ENCODE data around the gene MAB21L4.

Gene MAB21L4

GRCh38 chr2:240892356-240892755 is 3.6 kb downstream of the MAB21L4 start:
- Histone ChIP-seq H3K27me3 (no peaks in the 10 kb centered on the region), H3K4me1 (no peaks in the 10 kb centered on the region), H3K9me3 (no peaks in the 10 kb centered on the region), H3K36me3 (no peaks in the 10 kb centered on the region), H3K4me3 (ENCODE audit: low read depth, low read length) (no peak overlapping the region)
- no peak for TF ChIP-seq CTCF (IDR thresholded peaks at IDR 0.05; ENCODE audit: low read depth, low read length)
- DNase-seq = no peak

GRCh38 chr2:240891492-240892340 is 4.2 kb downstream of the MAB21L4 start:
- Histone ChIP-seq H3K4me1 (no peaks in the 10 kb centered on the region), H3K36me3 (no peaks in the 10 kb centered on the region), H3K4me3 (ENCODE audit: low read depth, low read length) (no peak overlapping the region), H3K9me3 (no peaks in the 10 kb centered on the region), H3K27me3 (no peaks in the 10 kb centered on the region)
- no peak for TF ChIP-seq CTCF (IDR thresholded peaks at IDR 0.05; ENCODE audit: low read depth, low read length)
- DNase-seq = no peak

GRCh38 chr2:240890691-240891090 is 5.3 kb downstream of the MAB21L4 start:
- no peaks in the 10 kb centered on the region for H3K9me3 ChIP-seq
- TF ChIP-seq CTCF (IDR thresholded peaks at IDR 0.05; ENCODE audit: low read depth, low read length) = no peak

GRCh38 chr2:240889601-240890560 is 6.1 kb downstream of the MAB21L4 start:
- no peak for TF ChIP-seq CTCF (IDR thresholded peaks at IDR 0.05; ENCODE audit: low read depth, low read length)

More at GRCh38 chr2:240890691-240891090, 5.3 kb downstream of the MAB21L4 start:
- H3K4me1 ChIP-seq = no peaks in the 10 kb centered on the region
- H3K27me3 ChIP-seq = no peaks in the 10 kb centered on the region
- DNase-seq = no peak
- no peaks in the 10 kb centered on the region for H3K36me3 ChIP-seq
- no peak overlapping the region for H3K4me3 ChIP-seq (ENCODE audit: low read depth, low read length)

GRCh38 chr2:240888890-240889573 is 6.9 kb downstream of the MAB21L4 start:
- H3K4me1 ChIP-seq = no peaks in the 10 kb centered on the region
- no peaks in the 10 kb centered on the region for H3K27me3 ChIP-seq
- H3K36me3 ChIP-seq = no peaks in the 10 kb centered on the region
- H3K4me3 ChIP-seq (ENCODE audit: low read depth, low read length) = no peak overlapping the region
- no peak for DNase-seq
- no peak for TF ChIP-seq CTCF (IDR thresholded peaks at IDR 0.05; ENCODE audit: low read depth, low read length)
- H3K9me3 ChIP-seq = no peaks in the 10 kb centered on the region

More at GRCh38 chr2:240889601-240890560, 6.1 kb downstream of the MAB21L4 start:
- Histone ChIP-seq H3K9me3 (no peaks in the 10 kb centered on the region), H3K4me1 (no peaks in the 10 kb centered on the region), H3K27me3 (no peaks in the 10 kb centered on the region), H3K4me3 (ENCODE audit: low read depth, low read length) (no peak overlapping the region), H3K36me3 (no peaks in the 10 kb centered on the region)
- DNase-seq = no peak

Measured in BE2C (cell line).